H1 (cell line): Measurements from ENCODE around the gene TM4SF1. TPM values are rescaled to one million over a fixed set of nuclear protein-coding genes. Genes with fewer than 3 reads are reported as not detected.
A peak's percentile ranks its signal among the peaks of the same experiment; 100 is the strongest.

Source experiments
- CTCF ChIA-PET: fragments of 300-600 bp; sonication (Branson Sonifier 250); formaldehyde crosslinking; loops from one replicate; lab custom pipeline; 2021; ENCODE audit not compliant: partially characterized antibody; lab: Charles Lee
- POLR2A ChIA-PET: fragments of 300-600 bp; sonication (Branson Sonifier 250); formaldehyde crosslinking; loops from one replicate; lab custom pipeline; 2021; ENCODE audit warnings: inconsistent platforms; ENCODE audit not compliant: partially characterized antibody; lab: Charles Lee
- DNase-seq, 2 experiments: peaks; one replicate each; pipeline versions ENCODE4 v3.0.0 to v3.0.0-alpha.2; 2010 to 2022; ENCODE audit warnings: low spot score in 2 of 2, low read depth in 1 of 2, mixed read lengths in 1 of 2
- FAIRE-seq: peaks from 2 replicates; lab custom pipeline; 2011; peaks lifted over from hg19 to GRCh38; lab: Jason Lieb, UNC
- H2AFZ ChIP-seq: 2 replicates; pipeline ENCODE4 v1.8.1; 2012; ENCODE audit warnings: low read length, inconsistent platforms
- H2AK5ac ChIP-seq: 2 replicates; pipeline ENCODE4 v1.6.1; 2013; ENCODE audit warnings: low read depth, low read length
- H2BK120ac ChIP-seq: replicated peaks from 2 replicates; pipeline ENCODE3; 2013; ENCODE audit warnings: low read depth, low read length, inconsistent platforms
- H2BK12ac ChIP-seq: 2 replicates; pipeline ENCODE4 v1.6.1; 2013; ENCODE audit warnings: low read depth, low read length
- H2BK15ac ChIP-seq: 2 replicates; pipeline ENCODE4 v1.6.1; 2013; ENCODE audit warnings: low read length
- H2BK20ac ChIP-seq: 2 replicates; pipeline ENCODE4 v1.6.1; 2013; ENCODE audit warnings: low read length
- H2BK5ac ChIP-seq: 2 replicates; pipeline ENCODE4 v1.6.1; 2013; ENCODE audit warnings: low read depth, low read length
- H3K14ac ChIP-seq: 2 replicates; pipeline ENCODE4 v1.6.1; 2013; ENCODE audit warnings: inconsistent platforms; ENCODE audit not compliant: insufficient read length
- H3K18ac ChIP-seq: 2 replicates; pipeline ENCODE4 v1.6.1; 2013; ENCODE audit warnings: low read length; ENCODE audit errors: extremely low read depth
- H3K23ac ChIP-seq: 2 replicates; pipeline ENCODE4 v1.6.1; 2013; ENCODE audit warnings: inconsistent platforms; ENCODE audit not compliant: insufficient read length
- H3K23me2 ChIP-seq: 2 replicates; pipeline ENCODE4 v1.6.1; 2013; ENCODE audit warnings: low read depth, low read length
- H3K27ac ChIP-seq: 2 replicates; pipeline ENCODE4 v1.6.1; 2011; ENCODE audit warnings: low read depth, low read length, inconsistent platforms
- H3K27me3 ChIP-seq, 4 experiments: replicated peaks in 1 of 4; 1 replicate in 1 of 4; 2 replicates in 3 of 4; pipeline versions ENCODE4 v1.6.1 to v1.8.1; 2011 to 2013; ENCODE audit warnings: low read length in 3 of 4, mild to moderate bottlenecking in 3 of 4, inconsistent platforms in 2 of 4, mixed read lengths in 2 of 4, moderate library complexity in 1 of 4; ENCODE audit not compliant: control insufficient read depth in 3 of 4, insufficient read depth in 3 of 4; ENCODE audit errors: extremely low read depth in 1 of 4
- H3K36me3 ChIP-seq, 4 experiments: 2 replicates each; pipeline versions ENCODE4 v1.6.1 to v1.8.1; 2011 to 2013; ENCODE audit warnings: mild to moderate bottlenecking in 4 of 4, low read length in 3 of 4, moderate library complexity in 2 of 4, control low read depth in 1 of 4, inconsistent platforms in 1 of 4; ENCODE audit not compliant: insufficient read depth in 4 of 4, control insufficient read depth in 2 of 4
- H3K4ac ChIP-seq: replicated peaks from 2 replicates; pipeline ENCODE3; 2013; ENCODE audit warnings: low read length, low read depth, mixed read lengths, inconsistent platforms; ENCODE audit not compliant: insufficient read length
- H3K4me1 ChIP-seq, 4 experiments: replicated peaks in 1 of 4; 1 replicate in 1 of 4; 2 replicates in 3 of 4; pipeline versions ENCODE4 v1.6.1 to v1.8.1; 2011 to 2013; ENCODE audit warnings: low read length in 3 of 4, inconsistent platforms in 2 of 4, mixed read lengths in 1 of 4; ENCODE audit not compliant: insufficient read depth in 4 of 4, control insufficient read depth in 3 of 4
- H3K4me2 ChIP-seq, 2 experiments: 2 replicates each; pipeline versions ENCODE4 v1.6.1 to v1.8.1; 2011 to 2013; ENCODE audit warnings: low read depth in 2 of 2, low read length in 2 of 2, control low read depth in 1 of 2, inconsistent platforms in 1 of 2, mild to moderate bottlenecking in 1 of 2; ENCODE audit not compliant: insufficient read depth in 1 of 2
- H3K4me3 ChIP-seq, 4 experiments: fragments of 200-600, 300-600 bp in 1 of 4; sonication (generic), shearing (Covaris generic), sonication (Bioruptor Twin) in 1 of 4; 2 replicates each; pipeline versions ENCODE4 v1.5.1 to v1.8.1; 2011 to 2016; ENCODE audit warnings: low read length in 4 of 4, low read depth in 3 of 4, control low read depth in 2 of 4, inconsistent platforms in 2 of 4, mild to moderate bottlenecking in 2 of 4, mixed read lengths in 1 of 4, moderate library complexity in 1 of 4; ENCODE audit not compliant: insufficient read depth in 2 of 4; ENCODE audit errors: extremely low read depth in 1 of 4
- H3K56ac ChIP-seq: replicated peaks from 2 replicates; pipeline ENCODE3; 2013; ENCODE audit warnings: low read depth, mild to moderate bottlenecking, mixed read lengths, low read length, inconsistent platforms; ENCODE audit not compliant: insufficient read length
- H3K79me1 ChIP-seq: 2 replicates; pipeline ENCODE4 v1.6.1; 2013; ENCODE audit warnings: low read depth, low read length, control low read depth
- H3K79me2 ChIP-seq, 2 experiments: 2 replicates each; pipeline versions ENCODE4 v1.6.1 to v1.8.1; 2012 to 2013; ENCODE audit warnings: low read length in 2 of 2, mild to moderate bottlenecking in 2 of 2, inconsistent platforms in 1 of 2; ENCODE audit not compliant: insufficient read depth in 2 of 2, control insufficient read depth in 1 of 2
- H3K9ac ChIP-seq, 4 experiments: replicated peaks in 1 of 4; 1 replicate in 1 of 4; 2 replicates in 3 of 4; pipeline versions ENCODE4 v1.6.1 to v1.8.1; 2011 to 2013; ENCODE audit warnings: low read depth in 3 of 4, low read length in 3 of 4, control low read depth in 2 of 4, mild to moderate bottlenecking in 2 of 4, moderate library complexity in 2 of 4, inconsistent platforms in 1 of 4; ENCODE audit errors: extremely low read depth in 1 of 4
- H3K9me3 ChIP-seq, 2 experiments: 2 replicates each; pipeline versions ENCODE4 v1.6.1 to v1.8.1; 2012 to 2013; ENCODE audit warnings: mild to moderate bottlenecking in 2 of 2, moderate library complexity in 2 of 2, control low read depth in 1 of 2, inconsistent platforms in 1 of 2, low read depth in 1 of 2, low read length in 1 of 2, mixed read lengths in 1 of 2; ENCODE audit not compliant: insufficient read depth in 2 of 2
- H4K20me1 ChIP-seq, 2 experiments: replicated peaks in 1 of 2; 2 replicates each; pipeline versions ENCODE3 to v1.8.1; 2011 to 2013; ENCODE audit warnings: inconsistent platforms in 2 of 2, low read length in 2 of 2, mild to moderate bottlenecking in 1 of 2; ENCODE audit not compliant: insufficient read depth in 2 of 2, control insufficient read depth in 1 of 2
- H4K5ac ChIP-seq: 2 replicates; pipeline ENCODE4 v1.6.1; 2013; ENCODE audit warnings: low read length, low read depth, mixed read lengths, inconsistent platforms; ENCODE audit not compliant: insufficient read length
- H4K8ac ChIP-seq: 2 replicates; pipeline ENCODE4 v1.8.0; 2013; ENCODE audit warnings: mild to moderate bottlenecking, moderate library complexity, low read length, inconsistent platforms; ENCODE audit not compliant: insufficient read depth; ENCODE audit errors: extremely low read depth
- H4K91ac ChIP-seq: replicated peaks from 2 replicates; pipeline ENCODE3; 2013; ENCODE audit warnings: low read length, mixed read lengths, inconsistent platforms; ENCODE audit not compliant: insufficient read length
- BCL11A ChIP-seq, 2 experiments: IDR thresholded peaks; one replicate each; pipeline ENCODE4 v1.6.1; 2011; ENCODE audit warnings: low read depth in 2 of 2, low read length in 2 of 2, mild to moderate bottlenecking in 2 of 2
- CBX8 ChIP-seq: fragments of 300-800, 300-1000 bp; sonication (generic); IDR thresholded peaks from 2 replicates; pipeline ENCODE4 v1.7.1; 2016; ENCODE audit warnings: low read depth, low read length, borderline replicate concordance
- CHD1 ChIP-seq: IDR thresholded peaks from 2 replicates; pipeline ENCODE4 v1.6.1; 2012; ENCODE audit warnings: low read depth, low read length, improper control_type of control experiment
- EP300 ChIP-seq, 2 experiments: IDR thresholded peaks; 1 replicate in 1 of 2; 2 replicates in 1 of 2; pipeline ENCODE4 v1.6.1; 2011 to 2012; ENCODE audit warnings: low read depth in 2 of 2, low read length in 2 of 2, mild to moderate bottlenecking in 2 of 2, borderline replicate concordance in 1 of 2, inconsistent platforms in 1 of 2, moderate library complexity in 1 of 2
- FOSL1 ChIP-seq: IDR thresholded peaks from 2 replicates; pipeline ENCODE4 v1.6.1; 2011; ENCODE audit warnings: mild to moderate bottlenecking, low read depth, low read length, moderate library complexity; ENCODE audit not compliant: insufficient read depth
- JUND ChIP-seq: IDR thresholded peaks from 2 replicates; pipeline ENCODE4 v1.6.1; 2011; ENCODE audit warnings: mild to moderate bottlenecking, improper control_type of control experiment, low read length
- KDM5A ChIP-seq: fragments of 200-600 bp; IDR thresholded peaks from 2 replicates; pipeline ENCODE4 v1.7.1; 2012; ENCODE audit warnings: mild to moderate bottlenecking, low read length, inconsistent platforms, mixed read lengths
- PHF8 ChIP-seq: fragments of 200-600 bp; sonication (generic); conservative IDR thresholded peaks from 2 replicates; pipeline ENCODE4 v1.7.1; 2012; ENCODE audit warnings: low read depth, mild to moderate bottlenecking, inconsistent platforms, low read length, moderate library complexity
- RBBP5 ChIP-seq: IDR thresholded peaks from 2 replicates; pipeline ENCODE4 v1.7.1; 2012; ENCODE audit warnings: low read depth, mild to moderate bottlenecking, inconsistent platforms, low read length, moderate library complexity, borderline replicate concordance
- SIRT6 ChIP-seq: IDR thresholded peaks from one replicate; pipeline ENCODE4 v1.7.1; 2012; ENCODE audit warnings: low read length, inconsistent platforms
- ZNF274 ChIP-seq: IDR thresholded peaks from 2 replicates; pipeline ENCODE4 v1.7.0; 2012; ENCODE audit warnings: low read length, borderline replicate concordance; ENCODE audit errors: extremely low read depth
- WGBS, 2 experiments: shearing (Covaris generic) in 1 of 2; methylation state at CpG; one replicate each; pipeline versions ENCODE4 v1.1.6 to v1.1.7; 2013 to 2015; ENCODE audit warnings: low lambda C conversion rate in 2 of 2, mixed read lengths in 2 of 2, inconsistent platforms in 1 of 2, low coverage in 1 of 2, missing lambda C conversion rate in 1 of 2; ENCODE audit not compliant: insufficient replicate concordance in 2 of 2, insufficient coverage in 1 of 2, insufficient read length in 1 of 2; ENCODE audit errors: extremely low coverage in 1 of 2, missing lambda C conversion rate in 1 of 2; 5-methylcytosine and 5-hydroxymethylcytosine counted together
- polyA plus RNA-seq, 7 experiments: library from polyadenylated mRNA; depleted of rRNA in 3 of 7; stranded (reverse) in 5 of 7; unstranded in 2 of 7; fragments of >200 nt in 5 of 7; fragments of 200-250 nt in 2 of 7; gene quantifications; 1 replicate in 5 of 7; 2 replicates in 1 of 7; 4 replicates in 1 of 7; pipeline versions ENCODE4 v1.2.1 to v1.2.3, GENCODE V29; 2011 to 2013; ENCODE audit warnings: missing spikeins in 2 of 7, mixed read lengths in 2 of 7
- total RNA-seq: library from RNA; stranded (reverse); fragmentation: NEBNext Ultra II Directional; extraction: Animal tissue kit (Norgen Biotek cat#: 25700); gene quantifications from 2 replicates; pipeline ENCODE4 v1.2.1, GENCODE V29; 2021

The TM4SF1 gene
- total and polyA plus RNA-seq, 2 of the 8 experiments (the other 6 are each of a cell fraction or from before 2014, with no cell fraction given) = 0.26 to 1.3 TPM

DNA sequence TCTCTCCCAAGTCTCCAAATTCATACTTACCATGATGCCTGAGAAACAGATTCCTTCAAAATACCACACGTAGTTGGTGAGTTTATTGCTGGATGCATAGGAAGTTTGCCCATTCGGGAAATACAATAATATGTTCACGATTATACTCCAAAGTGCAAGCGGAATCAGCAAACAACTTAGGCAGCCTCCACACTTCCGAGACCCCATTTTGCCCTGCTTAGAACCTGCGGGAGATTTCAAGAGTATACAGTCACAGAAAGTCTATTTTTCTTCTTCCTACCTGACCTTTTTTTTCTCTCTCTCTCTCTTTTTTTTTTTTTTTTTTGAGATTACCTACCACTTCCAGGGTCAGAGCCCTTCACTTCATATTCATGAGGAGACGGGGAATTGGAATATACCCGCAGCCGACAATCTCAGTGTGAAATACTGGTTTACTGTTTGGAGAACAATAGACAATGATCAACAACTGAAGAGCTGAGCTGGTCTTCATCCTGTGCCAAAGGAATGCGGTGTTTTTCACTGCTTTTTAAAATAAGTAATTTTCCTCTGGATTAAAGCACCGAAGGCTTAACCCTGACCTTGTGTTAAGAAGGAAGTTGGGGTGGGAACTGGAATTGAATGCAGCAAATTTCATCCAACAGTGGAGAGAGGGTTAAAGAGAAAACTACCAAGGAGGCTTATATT is 44.1 kb downstream of the TM4SF1 start, which contains the start of gene TM4SF18:
TM4SF18 (minus strand) TSS at position 461 of the 684 bp plus-strand sequence; CDS start at position 207, 254 bp downstream.
- Histone ChIP-seq H3K4ac (no peak within 1 kb of the TSS), H3K4me2 (peak within 1 kb of the TSS; percentile 48 to 61), H3K56ac (no peak within 1 kb of the TSS), H3K23ac (no peak within 1 kb of the TSS), H3K27ac (no peak within 1 kb of the TSS; the same call in 1 of the 2 replicates), H4K91ac (peak within 1 kb of the TSS; percentile 18), H3K9ac (no peak within 1 kb of the TSS; a peak in 1 of 7 replicates), H3K4me3 (peak within 1 kb of the TSS in 1 of 4 experiments; percentile 48; a peak in 2 of 8 replicates), H4K20me1 (no peaks in the 10 kb centered on the region), H3K9me3 (no peaks in the 10 kb centered on the region), H2BK15ac (no peak within 1 kb of the TSS), H2AFZ (peak within 1 kb of the TSS; percentile 91), H3K27me3 (no peaks in the 10 kb centered on the region), H3K18ac (no peak within 1 kb of the TSS), H2BK5ac (no peak within 1 kb of the TSS), H2BK120ac (peak within 1 kb of the TSS; percentile 45), H2AK5ac (no peak within 1 kb of the TSS), H3K4me1 (peaks cover 0 to 9% (median 3%) of the 10 kb centered on the region in 4 experiments; a peak in 4 of 7 replicates), H3K36me3 (no peaks in the 10 kb centered on the region), H3K23me2 (no peaks in the 10 kb centered on the region), H4K8ac (no peak within 1 kb of the TSS), H3K79me1 (no peaks in the 10 kb centered on the region), H2BK12ac (no peak within 1 kb of the TSS), H3K79me2 (no peaks in the 10 kb centered on the region), H4K5ac (peak within 1 kb of the TSS; percentile 6), H2BK20ac (no peak within 1 kb of the TSS), H3K14ac (no peak within 1 kb of the TSS)
- POLR2A ChIA-PET = interaction anchor here (0.9 kb wide), 1 partner anchor 11 kb away, joined by 5 read pairs; no protein-coding TSS in a partner anchor
- FAIRE-seq (no peak), DNase-seq (no peak)
- CTCF ChIA-PET = interaction anchor here (0.5 to 3.9 kb wide), 20 partner anchors 8 to 380 kb away, joined by 3 to 19 read pairs (median 4); no protein-coding TSS in a partner anchor
- WGBS, 2 experiments = 32% methylated on average over 11 of the region's 11 CpGs; no CpG with 5 or more reads in 1 of the 2 experiments
- TF ChIP-seq CBX8 (no peak), ZNF274 (no peak), SIRT6 (no peak), RBBP5 (no peak), KDM5A (no peak), EP300 (IDR thresholded peaks at IDR 0.05; ENCODE audit: borderline replicate concordance in 1 of 2, low read depth in 2 of 2, low read length in 2 of 2) (no peak), FOSL1 (no peak), JUND (no peak), CHD1 (no peak), BCL11A (IDR thresholded peaks at IDR 0.05; ENCODE audit: low read depth in 2 of 2, low read length in 2 of 2) (no peak), PHF8 (no peak)
